ENCODE measurements around the gene SKAP1.

Gene SKAP1

GRCh38 chr17:48307814-48308411 lies 122.1 kb downstream of the SKAP1 start:
- Histone ChIP-seq H3K27ac (ENCODE audit: insufficient read depth, low read depth, low read length, poor library complexity, severe bottlenecking) (no peak overlapping the region), H3K9me3 (ENCODE audit: control insufficient read depth, low read length) (no peaks in the 10 kb centered on the region), H3K27me3 (ENCODE audit: control insufficient read depth, insufficient read depth, low read length, poor library complexity, severe bottlenecking) (peaks cover 36% of the 10 kb centered on the region), H3K36me3 (ENCODE audit: control insufficient read depth, insufficient read depth, low read length) (no peaks in the 10 kb centered on the region), H3K4me1 (ENCODE audit: control insufficient read depth, insufficient read depth, low read length) (no peaks in the 10 kb centered on the region), H3K4me3 (ENCODE audit: insufficient read depth, low read depth, low read length) (no peak overlapping the region)
- WGBS, 2 experiments, result 0 to 23% methylated on average over 2 to 4 of the region's 4 CpGs

GRCh38 chr17:48307255-48307654 lies 122.8 kb downstream of the SKAP1 start:
- Histone ChIP-seq H3K27ac (ENCODE audit: insufficient read depth, low read depth, low read length, poor library complexity, severe bottlenecking) (no peak overlapping the region), H3K27me3 (ENCODE audit: control insufficient read depth, insufficient read depth, low read length, poor library complexity, severe bottlenecking) (peaks cover 36% of the 10 kb centered on the region), H3K4me3 (ENCODE audit: insufficient read depth, low read depth, low read length) (no peak overlapping the region), H3K4me1 (ENCODE audit: control insufficient read depth, insufficient read depth, low read length) (no peaks in the 10 kb centered on the region), H3K36me3 (ENCODE audit: control insufficient read depth, insufficient read depth, low read length) (no peaks in the 10 kb centered on the region), H3K9me3 (ENCODE audit: control insufficient read depth, low read length) (no peaks in the 10 kb centered on the region)
- 62 to 63% methylated on average over 4 of the region's 4 CpGs for WGBS, 2 experiments

GRCh38 chr17:48301002-48301401 lies 129.0 kb downstream of the SKAP1 start:
- Histone ChIP-seq H3K4me1 (ENCODE audit: control insufficient read depth, insufficient read depth, low read length) (no peaks in the 10 kb centered on the region), H3K36me3 (ENCODE audit: control insufficient read depth, insufficient read depth, low read length) (no peaks in the 10 kb centered on the region), H3K9me3 (ENCODE audit: control insufficient read depth, low read length) (no peaks in the 10 kb centered on the region), H3K4me3 (ENCODE audit: insufficient read depth, low read depth, low read length) (no peak overlapping the region), H3K27me3 (ENCODE audit: control insufficient read depth, insufficient read depth, low read length, poor library complexity, severe bottlenecking) (no peaks in the 10 kb centered on the region), H3K27ac (ENCODE audit: insufficient read depth, low read depth, low read length, poor library complexity, severe bottlenecking) (no peak overlapping the region)

GRCh38 chr17:48299760-48300159 lies 130.3 kb downstream of the SKAP1 start:
- no peak overlapping the region for H3K4me3 ChIP-seq (ENCODE audit: insufficient read depth, low read depth, low read length)
- H3K27me3 ChIP-seq (ENCODE audit: control insufficient read depth, insufficient read depth, low read length, poor library complexity, severe bottlenecking), result no peaks in the 10 kb centered on the region
- H3K36me3 ChIP-seq (ENCODE audit: control insufficient read depth, insufficient read depth, low read length), result no peaks in the 10 kb centered on the region
- no peaks in the 10 kb centered on the region for H3K9me3 ChIP-seq (ENCODE audit: control insufficient read depth, low read length)
- no peaks in the 10 kb centered on the region for H3K4me1 ChIP-seq (ENCODE audit: control insufficient read depth, insufficient read depth, low read length)
- no peak overlapping the region for H3K27ac ChIP-seq (ENCODE audit: insufficient read depth, low read depth, low read length, poor library complexity, severe bottlenecking)
- 85 to 95% methylated on average over 1 of the region's 1 CpG for WGBS, 2 experiments

DNA sequence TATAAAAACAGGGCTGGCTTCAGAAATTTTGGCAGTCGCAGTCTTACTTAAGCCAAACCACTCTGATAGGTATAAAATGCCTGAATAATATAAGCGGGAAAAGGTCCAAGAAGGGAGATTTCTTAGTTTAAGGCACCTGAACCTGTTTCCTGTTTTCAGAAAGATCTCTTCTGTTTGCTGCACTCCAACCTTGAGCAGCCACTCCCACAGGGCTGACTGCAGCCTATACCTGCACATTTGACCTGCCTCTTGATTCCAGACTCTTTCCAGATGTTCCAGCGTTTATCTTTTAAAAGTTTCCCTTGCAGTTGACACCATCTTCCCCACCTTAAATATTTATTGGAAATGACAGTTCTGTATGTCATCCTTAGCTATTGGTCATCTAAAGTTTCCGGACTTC lies 132.2 kb downstream of the SKAP1 start:
- Histone ChIP-seq H3K4me1 (ENCODE audit: control insufficient read depth, insufficient read depth, low read length) (no peaks in the 10 kb centered on the region), H3K27me3 (ENCODE audit: control insufficient read depth, insufficient read depth, low read length, poor library complexity, severe bottlenecking) (no peaks in the 10 kb centered on the region), H3K9me3 (ENCODE audit: control insufficient read depth, low read length) (no peaks in the 10 kb centered on the region), H3K4me3 (ENCODE audit: insufficient read depth, low read depth, low read length) (no peak overlapping the region), H3K36me3 (ENCODE audit: control insufficient read depth, insufficient read depth, low read length) (no peaks in the 10 kb centered on the region), H3K27ac (ENCODE audit: insufficient read depth, low read depth, low read length, poor library complexity, severe bottlenecking) (no peak overlapping the region)
- WGBS, 2 experiments, result 93 to 97% methylated on average over 4 of the region's 4 CpGs

DNA sequence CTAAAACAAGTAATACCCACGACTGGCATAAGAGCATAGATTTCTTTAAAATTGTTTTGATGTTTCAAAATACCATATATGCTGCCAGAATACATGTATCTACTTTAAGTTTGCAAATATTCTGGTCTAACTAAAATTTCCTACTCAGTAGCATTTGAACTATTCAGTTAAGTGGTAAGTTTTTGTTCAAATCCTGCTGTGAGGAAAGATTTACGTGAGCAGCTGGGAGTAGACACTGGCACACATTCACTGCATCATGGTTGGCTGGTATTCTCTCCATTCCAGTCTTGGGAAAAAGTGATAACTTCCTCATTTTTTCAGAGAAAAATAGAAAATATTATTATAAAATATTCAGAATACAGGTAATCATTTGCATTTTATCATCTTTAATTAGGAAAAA lies 133.6 kb downstream of the SKAP1 start:
- Histone ChIP-seq H3K9me3 (ENCODE audit: control insufficient read depth, low read length) (no peaks in the 10 kb centered on the region), H3K36me3 (ENCODE audit: control insufficient read depth, insufficient read depth, low read length) (no peaks in the 10 kb centered on the region), H3K4me3 (ENCODE audit: insufficient read depth, low read depth, low read length) (no peak overlapping the region), H3K27ac (ENCODE audit: insufficient read depth, low read depth, low read length, poor library complexity, severe bottlenecking) (no peak overlapping the region), H3K27me3 (ENCODE audit: control insufficient read depth, insufficient read depth, low read length, poor library complexity, severe bottlenecking) (no peaks in the 10 kb centered on the region), H3K4me1 (ENCODE audit: control insufficient read depth, insufficient read depth, low read length) (no peaks in the 10 kb centered on the region)
- 88 to 100% methylated on average over 1 of the region's 2 CpGs for WGBS, 2 experiments

DNA sequence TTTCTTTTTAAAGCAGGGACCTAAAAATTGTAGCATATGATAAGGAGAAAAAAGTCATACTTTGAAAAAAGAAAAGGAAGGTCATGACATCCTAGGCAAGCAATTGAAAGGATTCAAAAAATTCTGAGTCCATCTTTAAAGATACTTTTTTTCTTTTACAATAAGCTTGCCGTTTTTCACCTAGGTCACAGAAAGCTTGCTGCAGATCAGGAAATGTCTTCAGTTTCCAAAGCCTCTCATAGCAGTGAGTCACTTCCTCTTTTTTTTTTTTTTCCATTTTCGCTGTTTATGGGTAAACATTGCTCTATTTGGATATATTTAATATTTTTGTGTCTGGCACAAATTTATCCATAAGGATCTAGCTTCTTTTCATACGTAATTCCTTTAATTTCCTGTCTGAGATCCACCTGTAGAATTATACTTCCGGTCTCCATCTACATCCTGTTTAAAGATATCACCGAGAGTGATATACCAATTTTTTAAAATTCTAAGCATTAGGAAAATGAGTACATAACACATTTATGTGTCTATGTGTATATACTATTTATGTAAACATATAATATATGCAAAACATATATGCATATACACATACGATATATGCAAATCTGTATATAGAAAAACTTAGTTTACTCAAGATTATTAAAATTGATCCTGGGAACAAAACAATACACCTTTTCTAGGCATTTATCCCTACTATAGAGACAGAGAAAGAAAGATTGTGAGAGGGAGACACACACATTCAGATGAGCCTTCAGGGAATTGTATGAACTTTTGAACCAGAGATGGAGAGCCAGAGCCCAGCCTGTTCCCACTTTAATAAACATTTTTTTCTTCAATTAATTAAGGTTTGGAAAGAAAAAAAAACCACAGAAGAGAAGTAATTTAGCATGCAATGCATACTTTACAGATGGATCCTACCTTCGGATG lies 134.4 kb downstream of the SKAP1 start:
- H3K27me3 ChIP-seq (ENCODE audit: control insufficient read depth, insufficient read depth, low read length, poor library complexity, severe bottlenecking), result no peaks in the 10 kb centered on the region
- 79 to 89% methylated on average over 4 to 5 of the region's 7 CpGs for WGBS, 2 experiments
- no peaks in the 10 kb centered on the region for H3K4me1 ChIP-seq (ENCODE audit: control insufficient read depth, insufficient read depth, low read length)
- no peaks in the 10 kb centered on the region for H3K36me3 ChIP-seq (ENCODE audit: control insufficient read depth, insufficient read depth, low read length)
- H3K27ac ChIP-seq (ENCODE audit: insufficient read depth, low read depth, low read length, poor library complexity, severe bottlenecking), result no peak overlapping the region
- no peak overlapping the region for H3K4me3 ChIP-seq (ENCODE audit: insufficient read depth, low read depth, low read length)
- H3K9me3 ChIP-seq (ENCODE audit: control insufficient read depth, low read length), result no peaks in the 10 kb centered on the region

DNA sequence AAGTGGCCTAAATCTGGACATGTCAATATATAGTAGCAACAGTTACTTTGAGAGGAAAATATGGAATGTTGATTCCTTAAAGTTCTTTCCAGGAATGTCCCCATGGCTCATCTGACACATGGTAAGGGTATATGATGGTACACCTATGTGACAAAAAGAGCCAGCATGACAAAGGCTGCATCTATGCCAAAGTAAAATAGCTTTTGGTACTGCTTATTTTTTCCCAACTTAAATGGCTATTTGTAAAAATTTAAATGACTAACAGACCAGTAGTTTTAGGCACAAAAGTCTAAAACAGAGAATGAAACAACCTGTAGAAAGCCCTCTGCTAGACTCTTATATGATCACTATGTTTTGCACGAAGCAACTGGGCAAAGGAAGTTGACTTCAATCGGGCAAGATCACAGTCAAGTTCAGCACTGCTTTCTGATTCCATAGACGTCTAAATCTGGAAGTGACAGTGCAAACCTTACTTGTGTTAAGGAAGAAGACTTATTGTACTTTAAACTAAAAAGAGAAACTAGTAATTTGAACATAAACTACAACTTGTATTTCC lies 135.1 kb downstream of the SKAP1 start:
- no peaks in the 10 kb centered on the region for H3K27me3 ChIP-seq (ENCODE audit: control insufficient read depth, insufficient read depth, low read length, poor library complexity, severe bottlenecking)
- H3K9me3 ChIP-seq (ENCODE audit: control insufficient read depth, low read length), result no peaks in the 10 kb centered on the region
- no peak overlapping the region for H3K27ac ChIP-seq (ENCODE audit: insufficient read depth, low read depth, low read length, poor library complexity, severe bottlenecking)
- no peaks in the 10 kb centered on the region for H3K4me1 ChIP-seq (ENCODE audit: control insufficient read depth, insufficient read depth, low read length)
- H3K4me3 ChIP-seq (ENCODE audit: insufficient read depth, low read depth, low read length), result no peak overlapping the region
- no peaks in the 10 kb centered on the region for H3K36me3 ChIP-seq (ENCODE audit: control insufficient read depth, insufficient read depth, low read length)
- WGBS, 2 experiments, result 75 to 80% methylated on average over 3 of the region's 3 CpGs

DNA sequence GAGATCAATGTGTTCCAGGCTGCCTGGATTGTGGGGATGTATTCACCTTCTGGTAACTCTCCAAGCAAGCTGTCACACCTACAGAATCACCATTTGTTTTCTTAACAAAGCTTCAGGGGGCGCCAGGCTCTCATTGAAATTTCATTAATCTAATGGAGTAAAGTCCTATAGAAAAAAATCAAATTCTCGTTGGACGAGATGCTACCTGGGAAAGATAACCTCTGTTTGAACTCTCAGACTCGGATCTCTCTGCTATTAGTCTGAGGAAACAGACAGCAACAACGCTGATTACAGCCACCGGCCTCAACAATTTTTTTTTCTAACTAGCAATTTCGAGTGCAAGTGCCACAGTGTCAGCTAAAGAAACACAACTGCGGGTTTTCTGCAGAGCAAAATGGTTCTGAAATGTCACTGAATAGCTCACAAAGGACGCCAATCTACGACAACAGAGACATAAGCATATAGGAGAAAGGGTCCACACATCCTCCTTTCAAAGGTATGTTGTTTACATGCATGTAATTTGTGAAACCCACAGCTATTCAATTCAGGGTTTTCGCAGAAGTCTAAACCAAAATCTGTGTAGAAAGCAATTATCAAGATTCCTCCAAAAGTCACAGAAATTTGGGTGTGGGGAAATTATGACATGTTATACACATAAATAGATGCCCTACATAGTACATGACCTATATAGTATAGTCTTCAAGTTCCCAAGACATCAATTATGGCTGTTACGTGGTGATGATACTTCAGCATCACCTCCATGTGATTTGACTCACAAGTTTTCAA lies 135.8 kb downstream of the SKAP1 start:
- 78 to 85% methylated on average over 11 to 12 of the region's 12 CpGs for WGBS, 2 experiments
- H3K27ac ChIP-seq (ENCODE audit: insufficient read depth, low read depth, low read length, poor library complexity, severe bottlenecking), result no peak overlapping the region

More for the DNA sequence above, 135.8 kb downstream of the SKAP1 start:
- Histone ChIP-seq H3K4me1 (ENCODE audit: control insufficient read depth, insufficient read depth, low read length) (no peaks in the 10 kb centered on the region), H3K9me3 (ENCODE audit: control insufficient read depth, low read length) (no peaks in the 10 kb centered on the region), H3K4me3 (ENCODE audit: insufficient read depth, low read depth, low read length) (no peak overlapping the region), H3K27me3 (ENCODE audit: control insufficient read depth, insufficient read depth, low read length, poor library complexity, severe bottlenecking) (no peaks in the 10 kb centered on the region), H3K36me3 (ENCODE audit: control insufficient read depth, insufficient read depth, low read length) (no peaks in the 10 kb centered on the region)

All from ectodermal cell (in vitro differentiated cells).